ENCODE data around the gene KAZN.

DNA sequence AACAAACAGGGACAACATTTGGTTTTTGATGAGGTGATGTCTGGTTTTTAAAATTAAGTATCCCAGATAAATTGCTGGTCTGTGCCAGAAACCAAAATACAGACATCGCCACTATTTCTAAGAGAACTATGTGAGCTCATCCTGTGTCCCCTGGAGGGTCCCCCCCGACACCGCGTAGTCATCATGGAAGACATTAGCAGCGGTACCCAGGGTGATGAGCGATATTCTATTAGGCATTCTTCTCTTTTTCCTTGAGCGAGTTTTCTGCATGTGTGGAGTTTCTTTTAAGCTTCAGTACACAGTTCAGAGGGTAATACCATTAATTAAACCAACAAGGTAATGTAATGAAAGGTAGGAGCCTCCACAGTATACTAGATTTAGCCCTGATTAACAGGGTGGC, 26.5 kb downstream of the KAZN start:
- TF ChIP-seq, protein P1, sequence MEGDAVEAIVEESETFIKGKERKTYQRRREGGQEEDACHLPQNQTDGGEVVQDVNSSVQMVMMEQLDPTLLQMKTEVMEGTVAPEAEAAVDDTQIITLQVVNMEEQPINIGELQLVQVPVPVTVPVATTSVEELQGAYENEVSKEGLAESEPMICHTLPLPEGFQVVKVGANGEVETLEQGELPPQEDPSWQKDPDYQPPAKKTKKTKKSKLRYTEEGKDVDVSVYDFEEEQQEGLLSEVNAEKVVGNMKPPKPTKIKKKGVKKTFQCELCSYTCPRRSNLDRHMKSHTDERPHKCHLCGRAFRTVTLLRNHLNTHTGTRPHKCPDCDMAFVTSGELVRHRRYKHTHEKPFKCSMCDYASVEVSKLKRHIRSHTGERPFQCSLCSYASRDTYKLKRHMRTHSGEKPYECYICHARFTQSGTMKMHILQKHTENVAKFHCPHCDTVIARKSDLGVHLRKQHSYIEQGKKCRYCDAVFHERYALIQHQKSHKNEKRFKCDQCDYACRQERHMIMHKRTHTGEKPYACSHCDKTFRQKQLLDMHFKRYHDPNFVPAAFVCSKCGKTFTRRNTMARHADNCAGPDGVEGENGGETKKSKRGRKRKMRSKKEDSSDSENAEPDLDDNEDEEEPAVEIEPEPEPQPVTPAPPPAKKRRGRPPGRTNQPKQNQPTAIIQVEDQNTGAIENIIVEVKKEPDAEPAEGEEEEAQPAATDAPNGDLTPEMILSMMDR (IDR thresholded peaks at IDR 0.05) = no peak
- no peak for TF ChIP-seq POLR2A (IDR thresholded peaks at IDR 0.05)
